DMS53 (cell line): ENCODE data around the gene CDKN2A.
"Not testable (repeated sequence)": the region's sequence is repeated elsewhere in the genome, so short reads cannot be mapped to it uniquely, and the experiment has no call there.

Experiments
- DNase-seq: peaks from one replicate; lab custom pipeline; 2025; lab: John Stamatoyannopoulos, UW

Gene CDKN2A

GRCh38 chr9:21982391-21982790 is 11.8 kb downstream of the CDKN2A start:
- no peak for DNase-seq

GRCh38 chr9:21976334-21976875 is 17.8 kb downstream of the CDKN2A start:
- no peak for DNase-seq

GRCh38 chr9:21974722-21975409 is 19.3 kb downstream of the CDKN2A start:
- DNase-seq: peak; percentile 75

- peak; percentile 46 for DNase-seq
These were observed 19.9 kb downstream of the CDKN2A start for GRCh38 chr9:21974343-21974721.

GRCh38 chr9:21972361-21972760 is 21.8 kb downstream of the CDKN2A start:
- no peak for DNase-seq

- no peak for DNase-seq
These were observed 23.2 kb downstream of the CDKN2A start for GRCh38 chr9:21970800-21971640.

- no peak for DNase-seq
These were observed 24.0 kb downstream of the CDKN2A start for GRCh38 chr9:21969951-21970799.

- no peak for DNase-seq
These were observed 24.9 kb downstream of the CDKN2A start for GRCh38 chr9:21969011-21969940.

GRCh38 chr9:21968331-21969010 is 25.7 kb downstream of the CDKN2A start:
- no peak for DNase-seq

GRCh38 chr9:21967702-21968101 is 26.5 kb downstream of the CDKN2A start:
- DNase-seq: no peak

GRCh38 chr9:21967169-21967568 is 27.0 kb downstream of the CDKN2A start:
- DNase-seq: no peak

- no peak for DNase-seq
These were observed 27.9 kb downstream of the CDKN2A start for GRCh38 chr9:21966140-21966851.

GRCh38 chr9:21965401-21965951 is 28.7 kb downstream of the CDKN2A start:
- peak; percentile 91 for DNase-seq

- peak; percentile 69 for DNase-seq
These were observed 29.2 kb downstream of the CDKN2A start for GRCh38 chr9:21964925-21965385.

GRCh38 chr9:21961569-21961968 is 32.6 kb downstream of the CDKN2A start:
- DNase-seq: no peak

- DNase-seq: not testable (repeated sequence)
These were observed 34.9 kb downstream of the CDKN2A start for GRCh38 chr9:21959268-21959667.

- DNase-seq: no peak
These were observed 35.4 kb downstream of the CDKN2A start for GRCh38 chr9:21958833-21959232.

GRCh38 chr9:21945606-21946005 is 48.6 kb downstream of the CDKN2A start:
- DNase-seq: no peak

GRCh38 chr9:21943464-21943863 is 50.7 kb downstream of the CDKN2A start:
- no peak for DNase-seq
